GM23248 (cell line): Measurements from ENCODE around the gene TMBIM4.

Source experiments
- EZH2 ChIP-seq: fragments of 200-600 bp; sonication (generic); IDR thresholded peaks from 2 replicates; pipeline ENCODE4 v1.6.1; 2018; ENCODE audit warnings: antibody characterized with exemption, mild to moderate bottlenecking; ENCODE audit not compliant: insufficient read depth, poor library complexity, severe bottlenecking
- EZH2phosphoT487 ChIP-seq: fragments of 200-600 bp; sonication (generic); IDR thresholded peaks from 2 replicates; pipeline ENCODE4 v1.6.1; 2018; ENCODE audit warnings: antibody characterized with exemption, moderate library complexity, mild to moderate bottlenecking, low read depth; ENCODE audit not compliant: insufficient read depth

DNA sequence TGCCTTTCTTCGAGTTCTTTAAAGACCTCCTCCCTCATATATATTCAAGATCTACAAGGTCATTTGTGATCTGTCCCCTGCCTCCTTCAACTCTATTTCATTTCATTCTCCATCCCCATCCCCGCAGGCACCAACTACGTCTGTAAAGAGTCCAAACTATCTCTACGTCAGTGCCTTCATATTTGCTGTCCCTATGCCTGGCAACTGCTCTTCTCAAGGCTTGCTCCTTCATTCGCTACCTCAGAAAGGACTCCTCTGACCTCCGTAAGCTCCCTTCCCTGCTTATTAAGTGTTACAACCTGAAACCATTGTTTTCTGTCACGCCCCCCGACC lies 39.9 kb downstream of the TMBIM4 start:
- no peak for TF ChIP-seq EZH2phosphoT487
- TF ChIP-seq EZH2: no peak
